ENCODE data around the gene PPFIA1.

GRCh38 chr11:70381350-70381749 lies 110.9 kb downstream of the PPFIA1 start:
- TF ChIP-seq CTCF (IDR thresholded peaks at IDR 0.05): no peak
- no peak for TF ChIP-seq POLR2A (IDR thresholded peaks at IDR 0.05)
